B cell (primary cell): ENCODE measurements around the gene SERPINB6. TPM values are rescaled to one million over a fixed set of nuclear protein-coding genes. Genes with fewer than 3 reads are reported as not detected.
"Not testable (repeated sequence)": the region's sequence is repeated elsewhere in the genome, so short reads cannot be mapped to it uniquely, and the experiment has no call there.

ENCODE experiments used
- ATAC-seq: fragments of 200-7000 bp; cut with Tn5 transposase; one replicate; pipeline ENCODE4 v1.10.0; 2021; ENCODE audit warnings: low read depth, mild to moderate bottlenecking, moderate number of reproducible peaks, moderate library complexity
- CTCF ChIA-PET: fragments of 350-600 bp; sonication (Branson Sonifier 250); formaldehyde crosslinking; loops from one replicate; lab custom pipeline; 2021; ENCODE audit warnings: antibody characterized with exemption, inconsistent platforms; lab: Charles Lee
- POLR2A ChIA-PET: fragments of 350-600 bp; sonication (Branson Sonifier 250); formaldehyde crosslinking; loops from one replicate; lab custom pipeline; 2021; ENCODE audit warnings: antibody characterized with exemption; lab: Charles Lee
- DNase-seq: peaks from one replicate; pipeline ENCODE4 v3.0.0; 2013
- H2AFZ ChIP-seq: 2 replicates; pipeline ENCODE4 v1.6.1; 2012; ENCODE audit warnings: mild to moderate bottlenecking, low read depth, low read length; ENCODE audit not compliant: insufficient read depth, poor library complexity, severe bottlenecking
- H3K27ac ChIP-seq, 2 donors: 1 replicate in 1 of 2; 2 replicates in 1 of 2; pipeline ENCODE4 v1.5.1; 2012 to 2013; ENCODE audit warnings: low read length in 2 of 2, mild to moderate bottlenecking in 2 of 2, moderate library complexity in 1 of 2
- H3K27me3 ChIP-seq, 4 experiments: fragments of 200-600 bp in 1 of 4; sonication (generic) in 1 of 4; replicated peaks in 1 of 4; 1 replicate in 2 of 4; 2 replicates in 2 of 4; pipeline versions ENCODE4 v1.6.1 to v1.7.0; 2013 to 2016; ENCODE audit warnings: low read length in 3 of 4, mild to moderate bottlenecking in 2 of 4, mixed read lengths in 1 of 4, moderate library complexity in 1 of 4; ENCODE audit not compliant: insufficient read depth in 4 of 4, control insufficient read depth in 3 of 4; ENCODE audit errors: control extremely low read depth in 1 of 4
- H3K36me3 ChIP-seq, 2 experiments: replicated peaks in 1 of 2; 1 replicate in 1 of 2; 2 replicates in 1 of 2; pipeline versions ENCODE4 v1.6.1 to v1.7.1; 2013; ENCODE audit warnings: low read length in 1 of 2; ENCODE audit not compliant: insufficient read depth in 2 of 2, control insufficient read depth in 1 of 2; ENCODE audit errors: control extremely low read depth in 1 of 2, extremely low read depth in 1 of 2
- H3K4me1 ChIP-seq, 2 donors: fragments of 200-600 bp in 1 of 2; sonication (generic) in 1 of 2; 1 replicate in 1 of 2; 2 replicates in 1 of 2; pipeline versions ENCODE4 v1.5.1 to v1.6.1; 2013 to 2017; ENCODE audit warnings: low read length in 2 of 2; ENCODE audit not compliant: control insufficient read depth in 2 of 2, insufficient read depth in 2 of 2
- H3K4me2 ChIP-seq: replicated peaks from 2 replicates; pipeline ENCODE3; 2012; ENCODE audit warnings: mild to moderate bottlenecking, low read depth, low read length; ENCODE audit not compliant: poor library complexity, severe bottlenecking
- H3K4me3 ChIP-seq, 5 experiments: fragments of 200-600 bp in 1 of 5; sonication (generic) in 1 of 5; 1 replicate in 3 of 5; 2 replicates in 2 of 5; pipeline versions ENCODE4 v1.5.1 to v1.7.0; 2011 to 2016; ENCODE audit warnings: low read length in 4 of 5, mild to moderate bottlenecking in 4 of 5, low read depth in 2 of 5, control low read depth in 1 of 5, moderate library complexity in 1 of 5; ENCODE audit not compliant: insufficient read depth in 1 of 5; ENCODE audit errors: control extremely low read depth in 1 of 5, extremely low read depth in 1 of 5
- H3K79me2 ChIP-seq: fragments of 200-600 bp; sonication (generic); one replicate; pipeline ENCODE4 v1.6.0; 2016; ENCODE audit warnings: low read length; ENCODE audit not compliant: control insufficient read depth, insufficient read depth
- H3K9ac ChIP-seq: fragments of 200-600 bp; sonication (generic); 2 replicates; pipeline ENCODE4 v1.6.1; 2017; ENCODE audit warnings: mild to moderate bottlenecking, low read length, moderate library complexity
- H3K9me3 ChIP-seq, 3 donors: one replicate each; pipeline versions ENCODE4 v1.6.1 to v1.7.1; 2013; ENCODE audit warnings: low read length in 2 of 3; ENCODE audit not compliant: control insufficient read depth in 2 of 3, insufficient read depth in 1 of 3; ENCODE audit errors: control extremely low read depth in 1 of 3
- H4K20me1 ChIP-seq: 2 replicates; pipeline ENCODE4 v1.6.0; 2012; ENCODE audit warnings: mild to moderate bottlenecking, low read length; ENCODE audit not compliant: insufficient read depth, control insufficient read depth, poor library complexity, severe bottlenecking
- H3K27ac Mint-ChIP-seq: one replicate; pipeline ENCODE4 v1.8.0; 2021; ENCODE audit warnings: mixed read lengths
- H3K27me3 Mint-ChIP-seq: one replicate; pipeline ENCODE4 v1.8.0; 2021; ENCODE audit warnings: mixed read lengths
- H3K4me1 Mint-ChIP-seq: one replicate; pipeline ENCODE4 v1.8.0; 2021; ENCODE audit warnings: mixed read lengths
- H3K4me3 Mint-ChIP-seq: one replicate; pipeline ENCODE4 v1.8.0; 2021; ENCODE audit warnings: mixed read lengths
- H3K9me3 Mint-ChIP-seq: one replicate; pipeline ENCODE4 v1.8.0; 2022; ENCODE audit warnings: mixed read lengths; ENCODE audit not compliant: insufficient read depth
- CTCF ChIP-seq: fragments of 200-600 bp; IDR thresholded peaks from one replicate; pipeline ENCODE4 v1.8.0; 2022; ENCODE audit warnings: antibody characterized with exemption, mild to moderate bottlenecking
- EZH2 ChIP-seq: IDR thresholded peaks from 2 replicates; pipeline ENCODE4 v1.6.1; 2012; ENCODE audit warnings: borderline replicate concordance, low read depth, mild to moderate bottlenecking, moderate library complexity, low read length; ENCODE audit not compliant: insufficient read depth, poor library complexity, severe bottlenecking
- WGBS: methylation state at CpG from one replicate; pipeline ENCODE4 v1.1.5; 2013; ENCODE audit warnings: missing lambda C conversion rate; ENCODE audit not compliant: insufficient coverage; 5-methylcytosine and 5-hydroxymethylcytosine counted together
- intact Hi-C: fragments of 100-400 bp; cut with micrococcal nuclease; formaldehyde crosslinking; loops from one replicate; pipeline ENCODE4 v1.10.0; 2022
- polyA plus RNA-seq: library from polyadenylated mRNA; depleted of rRNA; stranded (reverse); fragments of >200 nt; gene quantifications from 2 replicates; pipeline ENCODE4 v1.2.3, GENCODE V29; 2012
- total RNA-seq, 2 donors: library from RNA; stranded (reverse); fragments of 120-200 nt in 1 of 2; gene quantifications; 1 replicate in 1 of 2; 2 replicates in 1 of 2; pipeline versions ENCODE4 v1.2.3 to v1.2.4, GENCODE V29; 2013 to 2022

Gene SERPINB6
- total and polyA plus RNA-seq, 2 donors (not counting 1 experiment from before 2014, with no cell fraction given): 35.2 to 58.5 TPM

GRCh38 chr6:2942116-2942515 is 29.3 kb downstream of the SERPINB6 start:
- H3K4me1 Mint-ChIP-seq: peaks cover 78% of the 10 kb centered on the region
- H3K9ac ChIP-seq: not testable (repeated sequence)
- peak overlapping the region; percentile 78 to 82 for H3K27ac ChIP-seq

GRCh38 chr6:2940851-2941250 is 30.5 kb downstream of the SERPINB6 start:
- Histone ChIP-seq H3K9ac (peak overlapping the region; percentile 38), H3K9me3 (peaks cover 0 to 19% (median 0%) of the 10 kb centered on the region in 3 donors), H3K27ac (peak overlapping the region; percentile 31 to 68), H3K4me1 (peaks cover 50 to 68% of the 10 kb centered on the region in 2 donors), H3K27me3 (no peaks in the 10 kb centered on the region), H3K4me3 (peak overlapping the region in 4 of 5 experiments; percentile 5 to 55 (median 42)), H3K36me3 (no peaks in the 10 kb centered on the region), H2AFZ (no peak overlapping the region), H4K20me1 (no peaks in the 10 kb centered on the region), H3K79me2 (no peaks in the 10 kb centered on the region), H3K4me2 (peak overlapping the region; percentile 56)
- Mint-ChIP-seq H3K4me1 (peaks cover 76% of the 10 kb centered on the region), H3K4me3 (peak overlapping the region; percentile 86), H3K9me3 (peaks cover 4% of the 10 kb centered on the region), H3K27me3 (no peaks in the 10 kb centered on the region), H3K27ac (peak overlapping the region; percentile 93)
- ATAC-seq: no peak
- TF ChIP-seq EZH2 (no peak), CTCF (no peak)
- intact Hi-C loops: loop anchor here (2.0 to 5.0 kb wide), 3 partner anchors 30 to 111 kb away; partner anchors contain the start of gene SERPINB6
- POLR2A ChIA-PET: interaction anchor here (1.0 to 1.7 kb wide), 2 partner anchors 48 to 100 kb away, joined by 8 to 11 read pairs; partner anchors contain the start of gene SERPINB1
- WGBS: no CpG with 5 or more reads among the region's 3 CpGs
- CTCF ChIA-PET: interaction anchor here (0.8 to 6.1 kb wide), 19 partner anchors 9 to 311 kb away, joined by 3 to 37 read pairs (median 4); no protein-coding TSS in a partner anchor
- no peak for DNase-seq

More at GRCh38 chr6:2942116-2942515, 29.3 kb downstream of the SERPINB6 start:
- H3K36me3 ChIP-seq, H3K27me3 ChIP-seq, ATAC-seq, DNase-seq, H3K9me3 Mint-ChIP-seq, H3K27me3 Mint-ChIP-seq, H3K79me2 ChIP-seq, H4K20me1 ChIP-seq, H3K4me3 ChIP-seq: not testable (repeated sequence)
- Histone ChIP-seq H3K9me3 (peaks cover 0 to 26% (median 0%) of the 10 kb centered on the region in 3 donors), H2AFZ (peak overlapping the region; percentile 74), H3K4me1 (peaks cover 51 to 76% of the 10 kb centered on the region in 2 donors), H3K4me2 (peak overlapping the region; percentile 71)
- intact Hi-C loops: loop anchor here (5.0 kb wide), 1 partner anchor 110 kb away; no protein-coding TSS in a partner anchor
- Mint-ChIP-seq H3K4me3 (peak overlapping the region; percentile 84), H3K27ac (peak overlapping the region; percentile 96)
- ChIA-PET CTCF (interaction anchor here (1.2 to 6.1 kb wide), 6 partner anchors 9 to 151 kb away, joined by 3 to 37 read pairs (median 13); no protein-coding TSS in a partner anchor), POLR2A (interaction anchor here (0.5 to 1.0 kb wide), 2 partner anchors 47 to 48 kb away, joined by 3 to 4 read pairs; no protein-coding TSS in a partner anchor)
- WGBS: 93% methylated on average over 3 of the region's 21 CpGs
